ENCODE data around the gene PALD1.
"Not testable (repeated sequence)": the region's sequence is repeated elsewhere in the genome, so short reads cannot be mapped to it uniquely, and the experiment has no call there.

The PALD1 gene

DNA sequence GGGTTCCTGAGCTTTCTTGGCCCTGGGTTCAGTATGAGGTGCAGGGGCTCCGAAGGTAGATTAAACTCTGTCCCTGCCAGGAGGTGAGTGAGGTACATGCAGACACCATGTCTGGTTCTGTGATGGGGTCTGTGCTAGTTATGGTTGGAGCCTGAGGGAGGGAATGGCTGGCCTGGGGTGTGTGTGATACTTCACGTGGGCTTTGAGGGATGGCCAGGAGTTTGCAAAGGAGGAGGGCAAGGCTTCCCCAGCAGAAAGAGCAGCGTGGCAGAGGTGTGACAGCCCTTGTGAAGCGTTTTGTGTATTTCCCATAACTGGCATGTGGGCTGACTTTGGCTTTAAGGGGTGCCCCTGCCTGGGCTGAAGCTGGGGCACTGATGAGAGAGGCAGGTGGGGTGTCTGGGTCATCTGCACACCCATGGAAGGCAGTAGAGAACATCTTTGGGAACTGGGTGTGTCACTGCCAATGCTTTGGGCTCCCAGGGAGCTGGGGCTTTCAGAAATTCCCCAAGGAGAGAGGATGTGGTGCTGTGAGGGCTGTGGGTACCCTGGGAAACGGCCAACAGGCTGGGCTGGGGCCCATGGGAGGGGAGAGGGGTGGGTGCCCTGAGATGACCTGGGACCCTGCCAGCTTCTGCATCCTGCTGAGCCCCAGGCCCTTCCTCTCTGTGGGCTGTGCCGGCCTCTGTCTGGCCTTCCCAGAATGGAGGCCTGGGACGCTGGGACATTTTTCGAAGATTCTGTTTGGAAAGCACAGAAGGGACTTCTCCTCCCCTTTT is 4.6 kb downstream of the PALD1 start:
- no peak for DNase-seq

- not testable (repeated sequence) for DNase-seq
Measured at GRCh38 chr10:70483872-70484271, 5.3 kb downstream of the PALD1 start.

GRCh38 chr10:70487824-70488223 is 9.3 kb downstream of the PALD1 start:
- DNase-seq: no peak

DNA sequence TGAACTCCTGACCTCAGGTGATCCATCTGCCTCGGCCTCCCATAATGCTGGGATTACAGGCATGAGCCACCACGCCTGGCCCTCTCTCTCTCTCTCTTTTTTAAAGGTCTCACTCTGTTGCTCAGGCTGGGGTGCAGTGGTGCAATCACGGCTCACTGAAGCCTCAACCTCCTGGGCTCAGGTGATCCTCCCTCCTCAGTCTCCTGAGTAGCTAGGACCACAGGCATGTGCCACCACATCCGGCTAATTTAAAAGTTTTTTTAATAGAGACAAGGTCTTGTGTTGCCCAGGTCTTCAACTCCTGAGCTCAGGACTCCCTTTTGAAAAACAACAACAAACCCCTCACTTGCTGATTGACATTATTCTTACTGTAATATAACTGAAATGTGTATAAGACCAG is 11.6 kb downstream of the PALD1 start:
- no peak for DNase-seq

DNA sequence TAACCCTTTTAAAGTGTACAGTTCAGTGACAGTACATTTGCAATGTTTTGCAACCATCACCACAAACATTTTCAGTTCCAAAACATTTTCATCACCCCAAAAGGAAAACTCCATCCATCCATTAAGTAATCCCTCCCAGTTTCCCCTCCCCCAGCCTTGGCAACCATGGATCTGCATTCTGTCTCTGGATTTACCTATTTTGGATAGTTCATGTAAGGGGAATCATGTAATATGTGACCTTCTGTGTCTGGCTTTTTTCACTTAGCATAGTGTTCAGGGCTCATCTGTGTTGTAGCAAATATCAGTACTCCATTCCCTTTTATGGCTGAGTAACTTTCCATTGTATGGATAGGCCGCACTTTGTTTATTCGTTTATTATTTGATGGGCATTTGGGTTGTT is 13.0 kb downstream of the PALD1 start:
- DNase-seq: no peak

GRCh38 chr10:70492786-70493659 is 14.5 kb downstream of the PALD1 start:
- DNase-seq: no peak

GRCh38 chr10:70493660-70494234 is 15.2 kb downstream of the PALD1 start:
- DNase-seq: no peak

DNA sequence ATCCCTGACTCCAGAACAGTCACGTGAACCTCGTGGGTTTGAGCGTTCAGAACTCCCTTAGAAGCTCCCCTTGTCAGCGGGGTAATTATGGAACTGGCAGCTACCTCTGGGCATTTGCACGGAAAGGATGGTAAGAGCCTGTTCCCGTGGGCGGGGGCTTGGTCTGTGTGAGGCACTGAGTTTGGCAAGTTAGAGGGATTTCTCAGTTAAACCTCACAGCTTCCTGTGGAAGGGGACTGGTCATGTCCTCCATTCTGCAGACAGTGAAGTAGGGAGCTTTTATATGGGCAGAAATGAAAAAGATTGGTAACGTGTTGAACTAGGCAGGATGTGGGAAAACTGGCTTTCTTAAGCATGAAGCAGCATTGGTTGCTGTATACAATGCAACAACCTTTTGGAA is 16.0 kb downstream of the PALD1 start:
- no peak for DNase-seq

- DNase-seq: no peak
Measured at GRCh38 chr10:70494966-70495365, 16.4 kb downstream of the PALD1 start.

- no peak for DNase-seq
Measured at GRCh38 chr10:70495691-70496261, 17.2 kb downstream of the PALD1 start.

DNA sequence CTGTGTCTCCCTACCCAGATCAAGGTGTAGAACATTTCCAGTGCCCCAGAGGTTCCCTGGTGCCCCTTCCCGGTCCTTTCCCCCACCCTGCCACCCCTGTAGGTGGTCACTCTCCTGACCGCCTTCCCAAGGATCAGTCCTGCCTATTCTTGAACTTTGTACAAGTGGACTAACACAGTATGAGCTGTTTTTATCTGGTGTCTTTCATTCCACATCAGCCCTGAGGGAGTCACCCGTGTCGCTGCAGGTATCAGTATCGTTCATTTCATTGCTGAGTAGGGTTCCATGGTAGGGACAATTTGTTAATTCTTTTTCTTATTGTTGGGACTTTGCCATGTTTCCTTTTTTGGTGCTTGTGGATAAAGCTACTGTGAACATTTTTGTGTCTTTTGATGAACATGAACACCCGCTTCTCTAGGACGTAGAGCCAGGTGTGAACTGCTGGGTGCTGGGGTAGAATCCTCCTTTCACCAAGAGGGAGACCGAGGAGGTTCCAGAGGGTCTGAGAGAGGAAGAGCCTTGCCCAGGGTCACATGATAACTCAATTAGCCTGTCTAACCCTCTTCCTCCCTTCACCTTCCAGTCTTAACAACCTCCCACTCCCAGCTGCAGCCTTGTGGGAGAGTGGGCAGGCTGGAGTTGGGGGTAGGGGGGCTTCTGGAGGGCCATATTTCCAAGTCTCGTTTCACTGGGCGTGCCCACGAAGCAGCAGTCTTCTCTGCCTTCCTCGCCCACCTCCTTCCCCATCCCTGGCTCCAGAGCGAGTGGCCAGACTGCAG is 18.0 kb downstream of the PALD1 start:
- DNase-seq: no peak

- no peak for DNase-seq
Measured at GRCh38 chr10:70497120-70497545, 18.6 kb downstream of the PALD1 start.

DNA sequence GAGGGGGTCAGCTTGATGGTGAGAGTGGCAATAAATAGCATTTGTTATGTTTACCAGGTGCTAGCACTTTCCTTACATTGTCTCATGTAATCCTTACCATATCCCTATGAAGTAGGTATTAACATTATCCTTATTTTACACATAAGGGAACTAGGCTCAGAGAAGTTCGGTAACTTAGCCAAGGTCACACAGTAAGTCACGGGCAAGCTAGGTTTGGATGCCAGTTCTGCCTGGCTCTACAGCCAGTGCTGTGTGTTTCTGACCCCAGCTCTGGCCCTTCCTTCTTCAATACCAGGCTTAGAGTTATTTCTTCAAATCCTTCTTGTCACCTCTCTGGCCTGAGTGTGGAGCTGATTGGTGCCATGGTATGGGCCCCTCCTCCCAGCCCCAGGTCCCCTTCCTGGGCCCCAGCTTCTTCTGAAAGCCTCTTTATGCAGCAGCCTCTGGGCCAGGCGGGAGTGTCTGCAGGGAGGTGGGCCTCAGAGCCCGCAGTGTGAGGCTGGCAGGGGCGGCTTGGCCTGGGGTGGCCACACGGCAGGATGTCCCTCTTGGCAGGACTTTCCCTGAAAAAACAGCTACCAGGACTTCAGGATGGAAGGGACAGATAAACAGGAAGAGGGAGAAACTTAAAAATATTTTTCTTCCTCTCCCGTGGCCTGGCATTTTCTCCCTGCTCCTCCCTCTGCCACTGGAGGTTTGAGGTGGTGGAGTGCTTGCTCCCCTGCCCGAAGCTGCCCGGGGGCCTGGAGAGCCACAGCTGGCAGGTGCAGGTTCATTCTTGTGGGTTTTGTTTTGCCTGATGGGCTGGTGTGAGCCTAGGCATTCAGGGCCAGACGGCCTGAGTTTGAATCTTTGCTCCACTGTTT is 20.6 kb downstream of the PALD1 start:
- DNase-seq: no peak

DNA sequence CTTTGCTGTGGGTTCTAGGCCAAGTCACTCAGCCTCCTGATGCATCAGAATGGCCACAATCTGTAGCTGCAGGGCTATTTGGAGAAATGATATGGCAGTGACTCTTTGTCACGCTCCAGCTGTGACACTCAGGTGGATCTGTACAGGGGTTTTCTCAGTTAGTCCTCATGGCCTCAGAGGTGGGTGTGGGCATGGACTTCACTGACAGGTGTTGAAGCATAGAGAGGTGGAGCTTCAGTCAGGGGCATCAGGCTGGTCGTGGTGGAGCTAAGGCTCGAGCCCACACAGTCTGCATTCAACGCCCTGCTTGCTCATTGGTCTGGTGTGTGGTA is 21.2 kb downstream of the PALD1 start:
- no peak for DNase-seq

DNA sequence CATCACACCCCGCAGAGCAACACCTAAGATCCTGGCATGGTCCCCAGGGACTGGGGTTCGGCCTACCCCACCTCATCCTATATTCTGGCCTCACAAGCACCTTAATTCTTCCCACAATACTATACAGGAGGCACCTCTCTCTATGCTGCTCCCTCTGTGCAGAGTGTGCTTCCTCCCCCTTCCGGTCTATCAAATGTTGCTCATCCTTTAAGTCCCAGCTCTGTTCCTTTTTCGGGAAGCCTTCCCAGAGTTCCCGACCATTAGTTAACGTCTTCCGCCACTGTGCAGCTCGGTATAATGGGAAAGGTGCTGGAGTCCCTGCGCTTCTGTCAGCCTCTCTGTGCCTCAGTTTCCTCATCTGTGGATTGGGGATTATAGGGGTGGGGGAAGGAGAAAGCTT is 21.8 kb downstream of the PALD1 start:
- DNase-seq: no peak

DNA sequence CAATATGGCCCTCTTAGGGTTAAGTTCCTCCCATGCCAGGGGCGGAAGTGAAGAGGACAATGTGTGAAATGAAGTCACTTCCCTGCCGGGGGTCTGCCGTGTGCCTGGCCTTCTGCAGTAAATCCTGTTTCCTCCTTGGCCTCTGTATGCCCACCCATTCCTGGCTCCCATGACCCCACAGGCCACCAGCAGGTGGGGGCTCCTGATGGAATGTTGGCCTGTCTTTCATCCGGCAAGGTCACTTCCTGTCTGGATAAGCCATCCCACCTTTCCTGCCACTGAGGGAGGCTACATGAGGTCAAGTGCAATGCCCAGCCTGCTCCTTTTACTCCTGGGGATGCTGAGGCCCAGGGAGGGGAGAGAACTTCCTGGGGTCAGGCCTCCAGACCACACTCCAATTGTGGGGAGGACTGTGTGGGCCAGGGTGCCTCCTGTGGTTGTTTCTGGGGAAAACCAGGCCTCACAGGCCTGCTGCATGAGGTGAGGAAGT is 22.3 kb downstream of the PALD1 start:
- no peak for DNase-seq

DNA sequence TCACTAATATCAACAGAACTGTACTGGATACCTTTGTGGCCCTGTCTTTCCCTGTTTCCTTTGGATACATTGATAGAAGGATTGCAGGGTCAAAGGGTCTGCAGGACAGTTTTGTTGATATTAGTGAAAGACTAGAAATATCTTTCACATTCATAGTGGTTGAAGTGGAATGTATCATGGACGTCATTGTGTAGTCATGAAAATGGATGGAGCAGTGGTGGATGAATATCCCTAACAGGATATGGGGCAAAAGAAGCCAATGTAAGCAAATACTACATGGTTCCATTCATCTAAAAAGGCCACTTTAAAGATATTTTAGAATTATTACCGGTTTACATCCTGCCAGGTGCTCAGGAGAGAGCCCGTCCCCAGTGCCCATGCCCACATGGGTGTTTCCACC is 23.8 kb downstream of the PALD1 start:
- no peak for DNase-seq

GRCh38 chr10:70503776-70504175 is 25.2 kb downstream of the PALD1 start:
- no peak for DNase-seq

DNA sequence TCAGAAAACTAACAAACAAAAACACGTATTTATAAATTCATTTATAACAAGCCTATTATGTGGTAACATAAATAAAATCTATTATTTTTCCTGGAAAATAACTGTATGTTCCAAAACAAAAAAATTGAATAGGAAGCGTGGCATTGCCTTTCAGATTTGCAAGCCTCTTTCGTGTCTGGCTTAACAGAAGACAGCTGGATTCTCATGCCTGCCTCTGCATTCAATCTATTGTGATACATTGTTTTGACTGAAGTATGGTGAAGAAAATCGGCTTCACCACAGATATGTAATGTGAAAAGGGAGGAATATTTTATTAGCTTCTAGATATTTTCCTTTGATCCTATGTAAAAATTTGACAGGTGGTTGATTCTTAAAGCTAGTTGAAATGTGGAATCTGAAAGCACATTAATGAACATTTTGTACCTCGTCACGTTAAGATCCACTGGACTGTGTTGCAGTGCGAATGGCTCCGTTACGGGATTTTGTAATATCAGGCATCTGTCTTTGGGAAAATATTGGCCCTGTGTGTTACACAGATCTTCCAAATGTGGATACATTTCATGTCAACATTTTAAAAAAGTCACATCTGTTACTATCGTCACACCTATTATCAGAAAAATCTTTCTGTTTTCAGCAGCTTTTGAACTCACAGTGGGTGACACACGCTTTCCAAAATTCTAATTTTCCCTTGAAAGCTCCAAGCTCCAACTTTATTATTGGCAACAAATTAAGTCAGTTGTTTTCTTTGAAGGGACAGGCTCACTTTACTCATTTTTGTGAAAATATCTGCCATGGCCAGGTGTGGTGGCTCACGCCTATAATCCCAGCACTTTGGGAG is 26.2 kb downstream of the PALD1 start:
- DNase-seq: no peak

GRCh38 chr10:70505908-70506307 is 27.3 kb downstream of the PALD1 start:
- DNase-seq: no peak

- no peak for DNase-seq
Measured at GRCh38 chr10:70507966-70508365, 29.4 kb downstream of the PALD1 start.
